Loucy (cell line): ENCODE data around the gene SUPV3L1.

Source experiments
- EZH2phosphoT487 ChIP-seq: fragments of 200-600 bp; IDR thresholded peaks from 2 replicates; pipeline ENCODE4 v1.6.1; 2018; ENCODE audit warnings: antibody characterized with exemption, mild to moderate bottlenecking, moderate library complexity, borderline replicate concordance
- TF ChIP-seq, protein P1 (sequence below): fragments of 200-600 bp; sonication (generic); conservative IDR thresholded peaks from 2 replicates; pipeline ENCODE4 v1.5.1; 2014; ENCODE audit warnings: mild to moderate bottlenecking, antibody characterized with exemption, low read length

DNA sequence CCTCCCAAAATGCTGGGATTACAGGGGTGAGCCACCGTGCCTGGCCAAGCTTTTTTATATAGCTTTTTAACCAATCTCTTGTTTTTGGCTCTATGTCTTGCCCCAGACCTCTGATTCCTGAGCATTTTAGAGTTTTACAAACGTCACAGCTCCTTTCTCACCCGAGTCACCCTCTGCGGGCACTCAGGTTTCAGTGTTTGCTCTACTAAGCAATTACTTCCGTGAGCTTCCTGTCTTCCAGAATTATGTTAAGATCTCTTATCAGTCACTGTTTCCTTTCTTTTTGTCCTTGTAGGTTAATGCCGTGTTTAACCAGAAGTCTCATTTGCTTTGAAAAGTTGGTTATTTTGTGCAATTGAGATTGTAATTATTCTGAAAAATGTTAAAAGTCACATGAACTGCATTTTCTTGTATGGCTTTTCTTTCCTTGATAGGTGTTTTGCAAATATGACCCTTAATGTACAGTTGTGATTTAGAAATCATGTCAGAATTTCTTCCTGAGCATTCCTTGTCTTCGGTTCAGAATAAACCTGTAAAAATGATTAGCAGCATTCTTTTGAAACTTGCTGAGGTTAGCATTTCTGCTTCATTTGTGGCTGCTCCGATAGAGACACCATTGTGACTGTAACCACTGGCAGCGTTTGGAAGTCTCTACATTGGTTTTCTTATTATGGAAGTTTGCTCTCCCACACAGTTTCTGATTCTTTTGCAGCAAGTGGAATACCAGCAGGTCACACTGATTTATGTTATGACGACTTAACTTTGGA, 35.6 kb downstream of the SUPV3L1 start:
- TF ChIP-seq, protein P1, sequence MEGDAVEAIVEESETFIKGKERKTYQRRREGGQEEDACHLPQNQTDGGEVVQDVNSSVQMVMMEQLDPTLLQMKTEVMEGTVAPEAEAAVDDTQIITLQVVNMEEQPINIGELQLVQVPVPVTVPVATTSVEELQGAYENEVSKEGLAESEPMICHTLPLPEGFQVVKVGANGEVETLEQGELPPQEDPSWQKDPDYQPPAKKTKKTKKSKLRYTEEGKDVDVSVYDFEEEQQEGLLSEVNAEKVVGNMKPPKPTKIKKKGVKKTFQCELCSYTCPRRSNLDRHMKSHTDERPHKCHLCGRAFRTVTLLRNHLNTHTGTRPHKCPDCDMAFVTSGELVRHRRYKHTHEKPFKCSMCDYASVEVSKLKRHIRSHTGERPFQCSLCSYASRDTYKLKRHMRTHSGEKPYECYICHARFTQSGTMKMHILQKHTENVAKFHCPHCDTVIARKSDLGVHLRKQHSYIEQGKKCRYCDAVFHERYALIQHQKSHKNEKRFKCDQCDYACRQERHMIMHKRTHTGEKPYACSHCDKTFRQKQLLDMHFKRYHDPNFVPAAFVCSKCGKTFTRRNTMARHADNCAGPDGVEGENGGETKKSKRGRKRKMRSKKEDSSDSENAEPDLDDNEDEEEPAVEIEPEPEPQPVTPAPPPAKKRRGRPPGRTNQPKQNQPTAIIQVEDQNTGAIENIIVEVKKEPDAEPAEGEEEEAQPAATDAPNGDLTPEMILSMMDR = no peak
- no peak for TF ChIP-seq EZH2phosphoT487
